ENCODE measurements around the gene CD28. TPM values are rescaled to one million over a fixed set of nuclear protein-coding genes. Genes with fewer than 3 reads are reported as not detected.

The CD28 gene
- total and polyA plus RNA-seq, 10 of the 15 experiments (the other 5 are each of a cell fraction or from before 2014, with no cell fraction given), result 0.03 to 0.23 (median 0.04) TPM; not detected in 7

GRCh38 chr2:203706403-203706802, at the start of gene CD28 (continued):
- TF ChIP-seq CTCF (IDR thresholded peaks at IDR 0.05 in 2 of 3, conservative IDR thresholded peaks at IDR 0.05 in 1 of 3; ENCODE audit: control insufficient read depth in 2 of 3, extremely low read depth in 1 of 3, insufficient read depth in 1 of 3, low read depth in 3 of 3, low read length in 3 of 3) (no peak), ETV6 (conservative IDR thresholded peaks at IDR 0.05 in 1 of 2, IDR thresholded peaks at IDR 0.05 in 1 of 2; ENCODE audit: borderline replicate concordance in 1 of 2, low read depth in 1 of 2) (no peak), BCLAF1 (IDR thresholded peaks at IDR 0.05) (no peak), IKZF2 (IDR thresholded peaks at IDR 0.05) (peak; percentile 75 to 78), MTA2 (IDR thresholded peaks at IDR 0.05; ENCODE audit: low read depth) (peak; percentile 74), MXI1 (IDR thresholded peaks at IDR 0.05; ENCODE audit: low read depth, low read length) (no peak), POLR2A (IDR thresholded peaks at IDR 0.05; ENCODE audit: low read depth, low read length) (no peak), CBX5 (IDR thresholded peaks at IDR 0.05; ENCODE audit: low read depth) (peak; percentile 68; the same call in 1 of the 2 replicates), TAF1 (IDR thresholded peaks at IDR 0.05; ENCODE audit: borderline replicate concordance, low read depth, low read length) (no peak), PAX8 (IDR thresholded peaks at IDR 0.05) (no peak), CBX3 (IDR thresholded peaks at IDR 0.05; ENCODE audit: borderline replicate concordance, low read depth) (no peak), SIN3A (IDR thresholded peaks at IDR 0.05; ENCODE audit: low read depth, low read length) (no peak), NFYA (IDR thresholded peaks at IDR 0.05; ENCODE audit: borderline replicate concordance, low read depth, low read length) (no peak), USF2 (IDR thresholded peaks at IDR 0.05; ENCODE audit: borderline replicate concordance, low read depth, low read length) (no peak; the same call in 1 of the 2 replicates), E2F4 (IDR thresholded peaks at IDR 0.05; ENCODE audit: low read depth, low read length) (no peak), SREBF2 (IDR thresholded peaks at IDR 0.05; ENCODE audit: low read length) (no peak), ATF2 (IDR thresholded peaks at IDR 0.05; ENCODE audit: low read length) (peak; percentile 93), ZNF207 (IDR thresholded peaks at IDR 0.05; ENCODE audit: borderline replicate concordance) (no peak), KAT2A (conservative IDR thresholded peaks at IDR 0.05; ENCODE audit: control insufficient read depth, low read depth, low read length) (no peak), SMARCA5 (IDR thresholded peaks at IDR 0.05) (no peak), NR2C2 (IDR thresholded peaks at IDR 0.05; ENCODE audit: borderline replicate concordance, control insufficient read depth, insufficient read length, low read depth) (no peak), POLR2AphosphoS5 (IDR thresholded peaks at IDR 0.05; ENCODE audit: low read length) (no peak), ZZZ3 (IDR thresholded peaks at IDR 0.05; ENCODE audit: control insufficient read depth, insufficient read length, low read depth) (no peak), HCFC1 (IDR thresholded peaks at IDR 0.05; ENCODE audit: low read length) (no peak), EED (IDR thresholded peaks at IDR 0.05; ENCODE audit: low read depth) (no peak)

All from GM12878 (cell line).